Liver (tissue), 9 donors: Measurements from ENCODE around the gene MAP3K8. TPM values are rescaled to one million over a fixed set of nuclear protein-coding genes. Genes with fewer than 3 reads are reported as not detected.

Source experiments
- DNase-seq: peaks from one replicate; pipeline ENCODE4 v3.0.0-alpha.2; 2017; ENCODE audit warnings: low spot score
- H3K27ac ChIP-seq, 2 donors: one replicate each; pipeline ENCODE4 v1.7.0; 2013; ENCODE audit warnings: inconsistent platforms in 2 of 2, low read length in 2 of 2, control low read depth in 1 of 2, low read depth in 1 of 2, mild to moderate bottlenecking in 1 of 2
- H3K27me3 ChIP-seq, 4 donors: one replicate each; pipeline versions ENCODE4 v1.6.1 to v1.7.0; 2013; ENCODE audit warnings: low read length in 3 of 4, inconsistent platforms in 1 of 4, mild to moderate bottlenecking in 1 of 4, moderate library complexity in 1 of 4; ENCODE audit not compliant: control insufficient read depth in 4 of 4, insufficient read depth in 4 of 4
- H3K36me3 ChIP-seq, 4 donors: one replicate each; pipeline versions ENCODE4 v1.6.1 to v1.7.0; 2013; ENCODE audit warnings: low read length in 3 of 4, mild to moderate bottlenecking in 3 of 4, low read depth in 1 of 4, moderate library complexity in 1 of 4; ENCODE audit not compliant: control insufficient read depth in 4 of 4, insufficient read depth in 3 of 4
- H3K4me1 ChIP-seq, 4 donors: one replicate each; pipeline versions ENCODE4 v1.6.1 to v1.7.0; 2013; ENCODE audit warnings: low read length in 3 of 4, mild to moderate bottlenecking in 3 of 4, moderate library complexity in 1 of 4; ENCODE audit not compliant: control insufficient read depth in 4 of 4, insufficient read depth in 4 of 4
- H3K4me3 ChIP-seq, 3 donors: one replicate each; pipeline versions ENCODE4 v1.6.1 to v1.7.0; 2013; ENCODE audit warnings: low read length in 3 of 3, control low read depth in 1 of 3, low read depth in 1 of 3, mild to moderate bottlenecking in 1 of 3
- H3K9ac ChIP-seq, 2 donors: one replicate each; pipeline ENCODE4 v1.7.0; 2013; ENCODE audit warnings: low read length in 2 of 2, mild to moderate bottlenecking in 2 of 2, moderate library complexity in 2 of 2, control low read depth in 1 of 2, low read depth in 1 of 2
- H3K9me3 ChIP-seq, 4 donors: one replicate each; pipeline versions ENCODE4 v1.6.1 to v1.7.0; 2013; ENCODE audit warnings: low read length in 3 of 4; ENCODE audit not compliant: control insufficient read depth in 4 of 4
- ATF3 ChIP-seq: IDR thresholded peaks from 2 replicates; pipeline ENCODE4 v1.6.1; 2016; ENCODE audit warnings: antibody characterized with exemption
- CTCF ChIP-seq: fragments of 150-350 bp; IDR thresholded peaks from 2 replicates; pipeline ENCODE4 v1.5.1; 2017; ENCODE audit warnings: improper control_type of control experiment, low read depth, low read length; ENCODE audit not compliant: missing input control
- EGR1 ChIP-seq, 2 donors: IDR thresholded peaks; 2 replicates each; pipeline ENCODE4 v1.6.1; 2016 to 2018; ENCODE audit warnings: antibody characterized with exemption in 2 of 2, low read depth in 2 of 2
- FOXA1 ChIP-seq: IDR thresholded peaks from 2 replicates; pipeline ENCODE4 v1.6.1; 2016; ENCODE audit warnings: antibody characterized with exemption
- FOXA2 ChIP-seq: IDR thresholded peaks from 2 replicates; pipeline ENCODE4 v1.6.1; 2016; ENCODE audit warnings: antibody characterized with exemption
- HNF4G ChIP-seq: IDR thresholded peaks from 2 replicates; pipeline ENCODE4 v1.6.1; 2016; ENCODE audit warnings: antibody characterized with exemption
- JUND ChIP-seq, 2 donors: IDR thresholded peaks; 2 replicates each; pipeline ENCODE4 v1.6.1; 2016; ENCODE audit warnings: antibody characterized with exemption in 2 of 2
- MAX ChIP-seq: IDR thresholded peaks from 2 replicates; pipeline ENCODE4 v1.6.1; 2016; ENCODE audit warnings: antibody characterized with exemption
- NR2F2 ChIP-seq: IDR thresholded peaks from 2 replicates; pipeline ENCODE4 v1.6.1; 2016; ENCODE audit warnings: antibody characterized with exemption
- RAD21 ChIP-seq, 2 donors: IDR thresholded peaks; 2 replicates each; pipeline ENCODE4 v1.6.1; 2016; ENCODE audit warnings: antibody characterized with exemption in 2 of 2, mild to moderate bottlenecking in 2 of 2
- RXRA ChIP-seq, 2 donors: IDR thresholded peaks; 2 replicates each; pipeline ENCODE4 v1.6.1; 2017 to 2018; ENCODE audit warnings: antibody characterized with exemption in 2 of 2, mild to moderate bottlenecking in 1 of 2
- SP1 ChIP-seq: IDR thresholded peaks from 2 replicates; pipeline ENCODE4 v1.6.1; 2018; ENCODE audit warnings: antibody characterized with exemption, mild to moderate bottlenecking
- TAF1 ChIP-seq: conservative IDR thresholded peaks from 2 replicates; pipeline ENCODE4 v1.6.1; 2016; ENCODE audit warnings: antibody characterized with exemption, mild to moderate bottlenecking
- YY1 ChIP-seq: IDR thresholded peaks from 2 replicates; pipeline ENCODE4 v1.6.1; 2016; ENCODE audit warnings: antibody characterized with exemption, mild to moderate bottlenecking
- WGBS: extraction: QIAGEN DNeasy Blood & Tissue Kit; methylation state at CpG from one replicate; pipeline ENCODE4 v1.1.7; 2013; 5-methylcytosine and 5-hydroxymethylcytosine counted together
- polyA plus RNA-seq, 2 donors: library from polyadenylated mRNA; stranded (reverse) in 1 of 2; unstranded in 1 of 2; fragments of 200-250 nt in 1 of 2; fragments of >200 nt in 1 of 2; fragmentation: Nextera tagmentation in 1 of 2; extraction: Ambion mirVana in 1 of 2; gene quantifications; one replicate each; pipeline versions ENCODE4 v1.2.1 to v1.2.3, GENCODE V29; 2013 to 2015
- total RNA-seq, 2 donors: library from RNA; depleted of rRNA; stranded (reverse); fragments of >200 nt; gene quantifications; one replicate each; pipeline ENCODE4 v1.2.3, GENCODE V29; 2014
- TF ChIP-seq, protein P1 (sequence below): IDR thresholded peaks from 2 replicates; pipeline ENCODE4 v1.6.1; 2016; ENCODE audit warnings: antibody characterized with exemption
- TF ChIP-seq, protein P2 (sequence below): IDR thresholded peaks from 2 replicates; pipeline ENCODE4 v1.6.1; 2016; ENCODE audit warnings: antibody characterized with exemption, mild to moderate bottlenecking
- donor health status: healthy.
- donor health status: healthy.
- donor health status: healthy.
- donor health status: healthy.
- donor health status: healthy.

MAP3K8 gene
- total and polyA plus RNA-seq, 4 donors: 2.1 to 11.4 (median 6.1) TPM

DNA sequence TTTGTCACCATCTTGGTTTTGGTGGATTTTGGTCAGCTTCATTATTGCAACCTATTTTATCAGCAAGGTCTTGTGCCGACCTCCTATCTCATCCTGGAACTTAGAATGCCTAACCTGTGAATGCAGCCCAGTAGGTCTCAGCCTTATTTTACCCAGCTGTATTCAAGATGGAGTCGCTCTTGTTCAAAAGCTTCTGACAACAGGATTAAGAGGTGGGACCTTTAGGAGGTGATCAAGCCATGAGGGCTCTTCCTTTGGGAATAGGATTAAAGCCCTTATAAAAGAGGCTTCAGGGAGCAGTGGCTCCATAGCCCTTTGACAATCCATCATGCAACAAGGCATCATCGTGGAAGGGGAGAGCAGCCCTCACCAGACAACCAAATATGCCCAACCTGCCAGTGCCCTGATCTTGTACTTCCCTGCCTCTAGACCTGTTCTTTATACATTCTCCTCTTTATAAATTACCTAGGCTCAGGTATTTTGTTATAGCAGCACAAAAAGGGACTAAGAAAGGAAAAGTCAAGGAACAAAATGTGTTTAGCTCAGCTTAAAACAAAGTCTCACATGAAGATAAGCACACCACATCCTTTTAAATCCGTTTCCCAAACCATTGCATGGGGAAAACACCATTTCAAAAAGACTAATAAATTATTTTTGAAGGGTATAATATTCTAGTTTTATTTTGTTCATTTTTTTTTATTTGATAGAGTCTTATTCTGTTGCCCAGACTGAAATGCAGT, 8.5 kb upstream of the MAP3K8 start:
- Histone ChIP-seq H3K27ac (no peak overlapping the region), H3K4me3 (no peak overlapping the region), H3K36me3 (no peaks in the 10 kb centered on the region), H3K4me1 (no peaks in the 10 kb centered on the region), H3K27me3 (no peaks in the 10 kb centered on the region), H3K9ac (no peak overlapping the region), H3K9me3 (no peaks in the 10 kb centered on the region)
- TF ChIP-seq HNF4G (no peak), RAD21 (IDR thresholded peaks at IDR 0.05) (no peak), SP1 (no peak), NR2F2 (no peak), FOXA1 (no peak), TAF1 (no peak), RXRA (IDR thresholded peaks at IDR 0.05) (no peak), MAX (no peak), YY1 (no peak), CTCF (no peak)
- TF ChIP-seq, protein P1, sequence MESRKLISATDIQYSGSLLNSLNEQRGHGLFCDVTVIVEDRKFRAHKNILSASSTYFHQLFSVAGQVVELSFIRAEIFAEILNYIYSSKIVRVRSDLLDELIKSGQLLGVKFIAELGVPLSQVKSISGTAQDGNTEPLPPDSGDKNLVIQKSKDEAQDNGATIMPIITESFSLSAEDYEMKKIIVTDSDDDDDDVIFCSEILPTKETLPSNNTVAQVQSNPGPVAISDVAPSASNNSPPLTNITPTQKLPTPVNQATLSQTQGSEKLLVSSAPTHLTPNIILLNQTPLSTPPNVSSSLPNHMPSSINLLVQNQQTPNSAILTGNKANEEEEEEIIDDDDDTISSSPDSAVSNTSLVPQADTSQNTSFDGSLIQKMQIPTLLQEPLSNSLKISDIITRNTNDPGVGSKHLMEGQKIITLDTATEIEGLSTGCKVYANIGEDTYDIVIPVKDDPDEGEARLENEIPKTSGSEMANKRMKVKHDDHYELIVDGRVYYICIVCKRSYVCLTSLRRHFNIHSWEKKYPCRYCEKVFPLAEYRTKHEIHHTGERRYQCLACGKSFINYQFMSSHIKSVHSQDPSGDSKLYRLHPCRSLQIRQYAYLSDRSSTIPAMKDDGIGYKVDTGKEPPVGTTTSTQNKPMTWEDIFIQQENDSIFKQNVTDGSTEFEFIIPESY: no peak
- TF ChIP-seq, protein P2, sequence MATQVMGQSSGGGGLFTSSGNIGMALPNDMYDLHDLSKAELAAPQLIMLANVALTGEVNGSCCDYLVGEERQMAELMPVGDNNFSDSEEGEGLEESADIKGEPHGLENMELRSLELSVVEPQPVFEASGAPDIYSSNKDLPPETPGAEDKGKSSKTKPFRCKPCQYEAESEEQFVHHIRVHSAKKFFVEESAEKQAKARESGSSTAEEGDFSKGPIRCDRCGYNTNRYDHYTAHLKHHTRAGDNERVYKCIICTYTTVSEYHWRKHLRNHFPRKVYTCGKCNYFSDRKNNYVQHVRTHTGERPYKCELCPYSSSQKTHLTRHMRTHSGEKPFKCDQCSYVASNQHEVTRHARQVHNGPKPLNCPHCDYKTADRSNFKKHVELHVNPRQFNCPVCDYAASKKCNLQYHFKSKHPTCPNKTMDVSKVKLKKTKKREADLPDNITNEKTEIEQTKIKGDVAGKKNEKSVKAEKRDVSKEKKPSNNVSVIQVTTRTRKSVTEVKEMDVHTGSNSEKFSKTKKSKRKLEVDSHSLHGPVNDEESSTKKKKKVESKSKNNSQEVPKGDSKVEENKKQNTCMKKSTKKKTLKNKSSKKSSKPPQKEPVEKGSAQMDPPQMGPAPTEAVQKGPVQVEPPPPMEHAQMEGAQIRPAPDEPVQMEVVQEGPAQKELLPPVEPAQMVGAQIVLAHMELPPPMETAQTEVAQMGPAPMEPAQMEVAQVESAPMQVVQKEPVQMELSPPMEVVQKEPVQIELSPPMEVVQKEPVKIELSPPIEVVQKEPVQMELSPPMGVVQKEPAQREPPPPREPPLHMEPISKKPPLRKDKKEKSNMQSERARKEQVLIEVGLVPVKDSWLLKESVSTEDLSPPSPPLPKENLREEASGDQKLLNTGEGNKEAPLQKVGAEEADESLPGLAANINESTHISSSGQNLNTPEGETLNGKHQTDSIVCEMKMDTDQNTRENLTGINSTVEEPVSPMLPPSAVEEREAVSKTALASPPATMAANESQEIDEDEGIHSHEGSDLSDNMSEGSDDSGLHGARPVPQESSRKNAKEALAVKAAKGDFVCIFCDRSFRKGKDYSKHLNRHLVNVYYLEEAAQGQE: no peak
- no peak for DNase-seq
- WGBS: 89% methylated on average over 4 of the region's 4 CpGs

DNA sequence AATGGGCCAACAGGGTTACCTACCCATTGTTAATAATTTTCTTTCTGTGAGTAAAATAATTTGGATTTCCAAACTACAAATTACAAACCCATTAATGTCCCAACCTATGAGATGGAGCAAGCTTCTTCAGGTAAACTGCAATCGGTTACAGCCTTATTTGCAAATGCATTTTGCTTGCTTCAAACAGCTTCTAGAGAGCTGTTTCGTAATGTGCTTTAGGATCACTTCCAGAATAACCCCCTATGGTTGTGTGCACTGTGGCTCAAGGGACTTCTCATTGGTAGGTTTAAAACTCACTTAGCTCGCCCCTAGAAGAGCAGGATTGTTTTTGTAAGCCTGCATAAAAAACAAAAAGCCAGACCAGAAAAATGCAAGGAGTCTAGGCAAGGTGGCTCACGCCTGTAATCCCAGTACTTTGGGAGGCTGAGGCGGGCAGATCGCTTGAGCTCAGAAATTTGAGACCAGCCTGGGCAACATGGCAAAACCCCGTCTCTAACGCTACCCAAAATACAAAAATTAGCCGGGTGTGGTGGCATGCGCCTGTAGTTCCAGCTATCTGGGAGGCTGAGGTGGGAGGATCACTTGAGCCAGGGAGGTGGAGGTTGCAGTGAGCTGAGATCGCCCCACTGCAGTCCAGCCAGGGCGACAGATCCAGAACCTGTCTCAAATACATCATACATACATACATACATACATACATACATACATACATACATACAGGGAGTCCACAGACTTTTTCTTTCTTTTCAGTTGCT, 3.3 kb upstream of the MAP3K8 start:
- TF ChIP-seq YY1 (no peak), MAX (no peak), HNF4G (no peak), TAF1 (no peak), FOXA1 (no peak), CTCF (no peak), NR2F2 (no peak), JUND (IDR thresholded peaks at IDR 0.05) (no peak), ATF3 (no peak), FOXA2 (no peak), RXRA (IDR thresholded peaks at IDR 0.05) (no peak), SP1 (no peak), EGR1 (IDR thresholded peaks at IDR 0.05; ENCODE audit: low read depth in 2 of 2) (no peak)
- TF ChIP-seq, protein P1: no peak
- Histone ChIP-seq H3K9ac (no peak overlapping the region), H3K9me3 (no peaks in the 10 kb centered on the region), H3K4me1 (peaks cover 0 to 18% (median 5%) of the 10 kb centered on the region in 4 donors), H3K27ac (no peak overlapping the region), H3K27me3 (no peaks in the 10 kb centered on the region), H3K4me3 (no peak overlapping the region), H3K36me3 (no peaks in the 10 kb centered on the region)
- 89% methylated on average over 12 of the region's 12 CpGs for WGBS
- no peak for DNase-seq
